Activated T-cell treated with anti-CD3 and anti-CD28 coated beads for 1 hour (primary cell): Measurements from ENCODE around the gene CPS1.

Experiments used
- DNase-seq: peaks from one replicate; pipeline ENCODE4 v3.0.0-alpha.2; 2020; ENCODE audit warnings: low read depth

Gene CPS1

DNA sequence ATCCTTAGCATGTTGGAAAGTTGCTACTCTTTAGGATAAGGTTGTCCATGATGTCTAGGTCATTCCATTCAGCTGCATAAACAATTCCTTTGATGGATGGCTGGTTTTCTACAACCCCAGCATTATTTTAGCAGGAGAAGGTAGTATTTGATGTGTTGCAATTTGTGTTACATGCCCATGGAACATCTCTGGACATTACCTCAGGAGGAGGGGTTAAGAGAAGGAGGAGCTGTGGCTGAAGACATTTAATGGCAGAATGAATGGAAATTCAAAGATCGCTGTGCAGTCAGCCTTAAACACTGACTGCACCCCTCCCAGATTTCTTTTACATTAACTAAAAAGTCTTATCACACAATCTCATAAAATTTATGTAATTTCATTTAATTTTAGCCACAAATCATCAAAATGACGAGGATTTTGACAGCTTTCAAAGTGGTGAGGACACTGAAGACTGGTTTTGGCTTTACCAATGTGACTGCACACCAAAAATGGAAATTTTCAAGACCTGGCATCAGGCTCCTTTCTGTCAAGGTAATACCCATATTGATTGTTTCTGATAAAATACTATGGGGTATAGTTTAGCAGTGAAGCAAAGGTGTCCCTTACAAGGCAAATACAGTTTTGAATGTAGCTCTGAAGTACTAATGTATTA is at the start of gene CPS1:
Gene CPS1 (plus strand): TSS at position 271 of the 652 bp plus-strand sequence. CDS start 135 bp downstream, at position 406.
- DNase-seq: no peak

DNA sequence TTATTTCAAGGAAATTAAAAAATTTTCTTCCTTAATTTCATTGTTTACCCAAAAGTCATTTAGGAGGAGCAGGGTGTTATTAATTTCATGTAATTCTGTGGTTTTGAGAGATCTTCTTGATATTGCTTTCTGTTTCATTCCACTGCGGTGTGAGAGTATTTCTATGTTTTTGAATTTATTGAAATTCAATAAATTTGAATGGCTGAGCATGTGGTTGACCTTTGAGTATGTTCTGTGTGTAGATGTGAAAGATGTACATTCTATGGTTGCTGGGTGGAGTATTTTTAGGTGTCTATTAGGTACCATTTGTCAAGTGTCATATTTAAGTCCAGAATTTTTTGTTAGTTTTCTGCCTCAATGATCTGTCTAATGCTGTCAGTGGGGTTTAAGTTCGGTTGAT is 40.5 kb upstream of the CPS1 start:
- DNase-seq: no peak

DNA sequence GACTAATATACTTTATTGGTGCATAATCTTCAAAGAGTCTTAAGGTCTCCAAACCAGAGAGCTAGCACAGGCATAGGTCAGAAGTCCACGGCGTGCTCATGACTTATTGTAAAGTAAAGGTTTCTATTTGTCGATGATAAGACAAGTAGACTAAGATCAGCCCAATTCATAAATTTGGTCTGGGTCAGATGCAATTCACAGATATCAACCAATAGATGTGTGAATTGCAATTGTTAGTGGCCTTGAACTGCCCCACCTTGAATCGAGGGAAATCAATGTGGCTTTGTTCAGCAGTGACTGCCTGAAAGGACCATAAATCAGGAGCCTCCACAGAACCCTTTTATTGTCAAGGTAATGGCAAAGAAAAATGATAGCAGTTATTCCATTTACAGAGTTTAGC is 39.1 kb upstream of the CPS1 start:
- DNase-seq: no peak

DNA sequence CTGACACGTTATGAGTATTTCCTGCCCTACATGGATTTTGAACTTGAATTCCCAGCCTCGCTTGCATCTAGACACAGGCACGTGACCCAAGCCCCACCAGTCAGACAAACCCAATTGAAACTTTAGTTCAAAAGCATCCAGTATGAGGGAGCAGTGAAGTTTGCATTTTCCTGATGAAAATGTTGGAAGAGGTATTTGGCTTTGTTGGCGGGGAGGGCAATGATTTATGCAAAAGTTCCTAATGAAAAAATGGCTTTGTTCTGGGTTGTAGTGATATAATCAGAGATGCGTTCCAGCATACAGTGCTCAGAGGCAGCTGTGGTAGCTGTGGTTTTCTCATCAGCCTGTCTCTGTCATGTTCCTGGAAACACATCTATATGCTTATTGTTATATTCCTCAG is 36.8 kb upstream of the CPS1 start:
- DNase-seq: no peak

DNA sequence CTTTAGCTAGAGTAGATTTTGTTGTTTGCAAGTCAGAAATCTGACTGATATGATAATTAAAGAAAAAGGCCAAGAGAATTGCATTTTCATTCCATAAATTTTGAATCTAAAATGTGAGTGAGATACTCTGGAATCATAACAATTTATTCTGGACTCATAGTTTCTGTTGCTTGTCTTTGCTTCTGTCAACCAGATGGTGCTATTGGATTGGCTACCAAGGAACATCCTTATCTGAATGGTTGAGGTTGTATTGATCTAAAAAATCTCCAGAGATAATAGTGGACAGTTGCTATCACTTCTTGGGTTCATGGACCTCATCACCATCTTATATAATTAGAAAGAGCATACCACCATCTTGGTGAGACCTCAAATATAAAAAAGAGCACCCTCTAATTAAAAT is 34.0 kb upstream of the CPS1 start:
- DNase-seq: no peak

DNA sequence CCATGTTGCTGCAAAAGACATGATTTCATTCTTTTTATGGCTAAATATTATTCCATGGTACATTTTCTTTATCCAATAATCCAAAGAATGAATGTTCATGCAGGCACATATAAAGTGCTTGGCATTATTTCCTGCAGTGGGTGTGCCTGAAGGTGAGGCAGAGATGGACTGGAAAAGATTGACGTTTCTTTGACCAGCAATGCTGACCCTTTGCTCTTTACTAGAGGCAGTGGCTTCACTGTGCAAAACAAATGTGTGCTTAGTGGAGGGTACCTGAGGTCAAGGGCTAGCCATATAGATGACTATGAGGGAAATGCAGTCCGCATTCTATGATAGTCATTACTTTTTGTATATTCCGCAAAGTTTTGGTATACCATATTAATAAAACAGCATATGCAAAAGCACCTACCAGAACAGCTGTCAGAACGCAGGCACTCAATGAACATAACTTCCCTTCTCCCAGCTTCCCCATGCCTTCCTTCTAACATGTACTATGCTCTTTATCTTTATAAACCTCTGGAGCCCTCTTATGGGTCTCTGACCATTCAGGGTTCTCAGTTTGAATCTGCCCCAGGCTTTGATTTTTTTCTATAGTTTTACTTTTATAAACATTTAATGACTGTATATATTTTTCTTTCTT is 32.6 kb upstream of the CPS1 start:
- DNase-seq: no peak

DNA sequence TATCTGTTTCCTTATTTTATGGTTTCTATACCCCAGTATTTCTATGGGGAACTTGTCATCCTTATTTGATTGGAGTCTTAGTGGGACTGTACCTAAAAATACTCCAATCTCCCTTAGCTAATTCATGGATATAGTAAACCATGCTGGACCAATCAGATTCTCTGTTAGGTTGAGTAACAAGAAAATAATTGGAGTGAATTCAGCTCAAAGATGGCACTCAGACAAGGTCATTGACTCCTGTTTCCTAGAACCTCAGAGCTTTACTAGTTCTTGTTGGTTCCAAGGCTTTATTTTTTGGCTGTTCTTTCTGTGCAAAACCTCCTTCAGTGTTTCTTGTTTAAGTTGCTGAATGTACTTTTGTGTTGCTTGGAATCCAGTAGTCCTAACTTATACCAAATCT is 31.9 kb upstream of the CPS1 start:
- no peak for DNase-seq

DNA sequence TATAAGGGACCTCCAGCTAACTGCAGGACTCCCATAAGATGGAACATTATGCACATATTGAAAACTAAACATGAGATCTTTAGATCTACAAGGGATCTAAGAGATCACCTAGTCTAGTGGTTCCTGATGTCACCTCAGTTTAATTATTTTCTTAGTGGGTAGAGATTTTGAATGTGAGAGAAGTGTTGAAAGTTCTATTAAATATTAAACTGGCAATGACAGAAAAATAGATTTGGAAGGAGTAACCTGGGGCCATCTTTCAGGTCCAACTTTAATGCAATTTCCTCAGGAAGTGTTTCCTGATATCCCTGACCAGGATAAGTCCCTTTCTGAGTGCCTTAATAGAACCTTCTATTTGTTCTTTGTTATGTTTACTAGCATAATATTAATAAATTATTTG is 29.1 kb upstream of the CPS1 start:
- no peak for DNase-seq

DNA sequence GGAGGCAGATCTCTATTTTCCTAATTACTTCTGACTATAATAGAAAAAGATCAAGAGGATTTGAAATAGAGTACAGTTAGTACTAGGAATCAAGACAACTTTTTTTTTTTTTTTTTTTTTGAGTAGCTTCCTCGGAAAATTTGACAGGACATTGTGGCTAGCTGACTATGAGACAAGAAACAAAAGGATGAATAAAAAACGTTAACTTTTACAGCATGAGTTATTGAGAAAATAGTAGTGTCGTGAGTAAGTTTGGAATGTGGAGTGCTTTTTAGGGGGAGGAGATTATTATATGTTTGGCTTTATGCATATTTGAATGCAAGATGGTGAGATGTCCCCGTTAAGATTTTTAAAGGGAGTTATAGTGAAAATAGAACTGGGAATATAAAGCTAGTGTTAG is 27.7 kb upstream of the CPS1 start:
- no peak for DNase-seq

DNA sequence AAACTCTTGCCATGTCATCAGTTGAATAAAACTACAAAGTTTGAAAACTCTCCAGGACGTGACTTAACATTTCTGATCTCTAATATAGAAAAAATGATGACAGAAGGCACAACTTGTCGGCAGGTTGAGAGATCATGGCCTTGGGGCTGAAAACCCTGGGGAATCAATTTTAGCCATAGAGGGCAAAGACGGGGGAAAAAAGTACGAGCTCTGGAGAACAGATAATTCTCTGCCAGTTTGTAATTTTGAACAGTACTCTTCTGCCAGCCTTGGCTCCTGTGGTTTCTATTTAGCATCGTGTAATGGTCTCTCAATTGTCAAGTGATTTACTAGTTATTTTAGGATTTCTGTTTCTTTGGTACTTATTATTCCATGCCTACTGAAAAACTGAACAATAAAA is 25.3 kb upstream of the CPS1 start:
- no peak for DNase-seq

DNA sequence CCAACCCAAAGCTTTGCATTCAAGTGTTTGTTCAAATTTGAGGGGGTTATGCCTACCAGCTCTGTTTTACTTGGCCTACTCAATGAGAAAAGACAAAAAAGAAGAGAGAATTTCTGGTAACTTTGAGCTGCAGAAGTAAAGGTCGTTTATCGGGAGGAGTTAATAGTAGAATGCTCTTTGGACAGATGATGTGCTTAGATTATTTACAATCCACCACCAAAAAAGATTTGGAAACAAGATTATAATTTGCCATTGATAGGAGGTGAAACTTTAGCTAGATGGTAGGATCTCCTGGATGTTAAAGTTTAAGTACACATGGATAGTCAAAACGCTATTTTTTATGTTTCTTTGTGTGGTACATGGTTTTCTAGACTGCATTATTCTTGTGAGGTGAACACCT is 24.9 kb upstream of the CPS1 start:
- no peak for DNase-seq

DNA sequence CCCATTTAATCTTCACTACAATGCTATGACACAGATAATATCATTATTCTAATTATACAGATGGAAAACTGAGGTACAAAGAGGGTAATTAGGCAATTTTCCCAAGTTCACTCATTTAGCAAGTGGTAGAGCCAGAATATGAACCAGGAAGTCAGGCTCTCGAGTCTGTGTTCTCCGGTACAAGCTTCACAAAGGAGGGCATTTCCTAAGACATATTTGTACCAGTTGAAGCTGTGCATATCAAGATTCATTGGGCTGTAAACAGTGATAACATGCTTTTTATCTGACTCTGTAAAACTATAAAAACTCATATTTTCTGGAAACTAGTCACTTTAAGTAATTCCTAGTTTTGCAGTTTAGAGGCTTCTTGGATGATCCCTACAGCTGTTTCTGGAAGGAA is 23.0 kb upstream of the CPS1 start:
- no peak for DNase-seq

DNA sequence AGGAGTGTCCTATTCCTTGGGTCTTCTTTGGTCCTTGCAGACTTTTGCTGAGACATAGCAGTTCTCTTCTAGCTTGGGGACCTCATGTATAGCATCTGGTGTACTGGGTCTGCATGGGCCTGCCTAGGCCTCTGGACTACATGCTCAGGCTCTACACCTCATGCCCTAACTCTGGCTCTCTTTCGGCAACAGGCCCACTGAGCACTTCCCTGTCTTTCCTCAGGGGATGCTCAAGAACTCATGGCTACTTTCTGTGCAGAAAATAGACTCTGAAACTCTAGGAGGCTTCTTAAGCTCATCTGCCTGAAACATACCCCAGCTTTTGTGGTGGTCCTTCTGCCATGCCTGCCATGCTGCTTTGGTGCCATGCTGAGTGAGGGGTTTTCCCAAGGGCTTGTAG is 21.5 kb upstream of the CPS1 start:
- no peak for DNase-seq

DNA sequence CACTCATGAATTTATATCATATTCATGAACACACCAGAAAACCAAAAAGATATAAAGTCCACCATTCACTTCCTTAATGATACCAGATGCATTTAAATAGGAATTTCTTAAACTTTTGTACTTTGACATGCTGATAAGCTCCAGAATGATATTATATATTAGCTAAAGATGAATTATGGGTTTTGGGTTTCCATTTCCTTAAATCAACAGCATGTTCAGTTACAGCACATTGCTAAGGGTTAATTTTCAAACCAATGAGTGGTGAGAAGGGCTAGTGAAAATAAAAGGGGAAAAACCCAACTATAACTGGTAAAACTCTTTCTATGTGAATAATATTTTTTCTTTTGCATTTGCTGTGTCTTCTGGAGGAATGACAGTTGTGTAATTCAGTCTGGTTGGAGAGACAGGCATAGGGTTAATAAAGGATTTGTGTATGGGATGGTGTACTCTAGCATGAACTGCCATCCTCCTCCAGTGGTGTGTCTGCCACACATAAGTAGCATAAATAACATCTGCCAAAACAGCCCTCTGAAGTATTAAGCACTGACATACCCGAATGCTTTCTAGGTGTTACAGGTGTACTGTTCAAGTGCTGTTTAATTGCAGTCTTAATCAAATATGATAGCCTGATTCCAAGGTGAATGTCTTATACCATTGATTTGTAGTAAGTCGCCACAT is 19.3 kb upstream of the CPS1 start:
- no peak for DNase-seq

DNA sequence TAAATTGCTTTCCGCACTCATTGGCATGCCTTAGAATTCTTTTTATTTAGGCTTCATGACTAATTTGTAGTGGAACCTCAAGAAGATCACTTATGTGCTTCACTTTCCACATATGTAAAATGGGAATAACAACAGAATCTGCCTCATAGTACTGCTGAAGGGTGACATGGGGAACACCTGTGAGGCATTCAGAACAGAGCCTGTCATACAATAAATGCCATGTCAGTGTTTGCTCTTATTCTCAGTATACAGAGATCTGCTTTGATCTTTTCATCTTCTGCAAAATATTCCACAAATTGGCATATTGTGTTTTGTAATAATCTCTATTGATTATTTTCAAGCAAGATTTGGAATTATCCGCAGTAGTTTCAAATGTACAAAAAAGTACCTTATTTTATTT is 17.4 kb upstream of the CPS1 start:
- DNase-seq: no peak

DNA sequence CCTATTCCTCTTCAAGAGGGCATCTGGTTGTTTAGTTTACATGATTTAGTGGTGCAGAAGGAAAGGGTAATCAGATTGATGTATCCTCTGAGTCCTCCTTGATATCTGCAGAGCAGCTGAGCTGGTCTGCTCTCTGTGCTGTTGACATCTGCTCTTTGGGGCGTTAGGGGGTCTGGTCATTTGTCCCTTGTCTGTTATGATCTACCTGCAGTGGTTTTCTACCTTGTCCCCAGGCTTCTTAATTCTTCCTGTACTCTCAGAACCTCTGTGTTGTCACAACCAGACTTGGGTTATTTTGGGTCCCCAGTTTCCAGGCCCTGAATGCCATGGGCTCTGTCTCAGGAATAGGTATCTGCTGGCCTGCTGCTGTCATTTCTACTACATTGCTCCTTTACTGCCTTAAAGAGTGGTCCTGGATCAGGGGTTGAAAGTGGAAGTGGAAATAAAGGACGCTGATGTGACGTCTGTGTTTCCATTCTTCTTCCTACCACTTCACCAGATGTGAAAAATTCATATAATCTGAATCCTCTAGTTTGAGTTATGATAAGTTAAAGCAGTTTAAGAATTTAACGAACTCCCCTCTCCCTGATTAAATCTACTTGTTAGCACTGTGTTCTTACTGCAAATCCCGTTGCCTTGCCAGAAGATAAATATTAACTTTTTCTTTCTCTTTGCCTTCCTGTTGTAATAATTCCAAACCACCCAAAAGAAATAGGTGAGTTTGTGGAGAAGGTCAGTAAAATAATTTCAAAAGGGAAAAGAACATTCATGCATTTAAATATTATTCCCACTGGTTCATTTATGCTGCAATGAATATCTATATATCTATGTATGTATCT is 16.6 kb upstream of the CPS1 start:
- DNase-seq: no peak

DNA sequence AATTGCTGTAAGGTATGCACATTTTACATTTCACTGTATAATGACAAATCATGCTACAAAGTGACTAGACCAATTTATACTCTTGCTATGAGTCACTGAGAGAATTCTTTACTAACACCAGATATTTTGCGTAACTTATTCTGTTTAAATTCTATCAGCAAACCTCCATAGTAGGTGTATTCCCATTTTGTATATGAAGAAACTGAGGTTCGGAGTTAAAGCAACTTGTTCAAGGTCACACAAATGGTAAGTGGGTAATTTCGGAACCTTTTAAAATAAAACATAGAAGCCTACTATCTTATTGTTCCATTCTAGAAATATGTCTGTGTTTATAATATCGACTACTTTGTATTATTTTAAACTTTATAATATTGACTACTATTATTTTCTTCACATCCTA is 15.9 kb upstream of the CPS1 start:
- no peak for DNase-seq

DNA sequence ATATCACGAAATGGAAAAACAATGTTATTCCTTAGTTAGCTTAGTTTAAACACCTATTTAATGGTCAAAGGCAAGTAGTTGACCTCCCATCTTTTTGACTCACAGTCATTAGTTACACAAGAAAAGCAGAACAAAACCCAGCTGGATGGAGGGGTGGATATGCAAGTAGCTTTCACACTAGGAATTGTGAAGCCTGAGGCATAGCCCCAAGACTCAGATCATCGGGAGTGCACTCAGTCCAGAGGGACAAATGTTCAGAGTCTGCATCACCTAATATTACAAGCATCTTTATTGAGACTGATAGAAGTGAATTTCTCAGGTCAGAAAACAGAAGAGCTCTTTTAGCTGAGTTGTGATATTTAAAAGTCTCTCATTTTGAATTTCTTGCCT is 15.5 kb upstream of the CPS1 start:
- no peak for DNase-seq

DNA sequence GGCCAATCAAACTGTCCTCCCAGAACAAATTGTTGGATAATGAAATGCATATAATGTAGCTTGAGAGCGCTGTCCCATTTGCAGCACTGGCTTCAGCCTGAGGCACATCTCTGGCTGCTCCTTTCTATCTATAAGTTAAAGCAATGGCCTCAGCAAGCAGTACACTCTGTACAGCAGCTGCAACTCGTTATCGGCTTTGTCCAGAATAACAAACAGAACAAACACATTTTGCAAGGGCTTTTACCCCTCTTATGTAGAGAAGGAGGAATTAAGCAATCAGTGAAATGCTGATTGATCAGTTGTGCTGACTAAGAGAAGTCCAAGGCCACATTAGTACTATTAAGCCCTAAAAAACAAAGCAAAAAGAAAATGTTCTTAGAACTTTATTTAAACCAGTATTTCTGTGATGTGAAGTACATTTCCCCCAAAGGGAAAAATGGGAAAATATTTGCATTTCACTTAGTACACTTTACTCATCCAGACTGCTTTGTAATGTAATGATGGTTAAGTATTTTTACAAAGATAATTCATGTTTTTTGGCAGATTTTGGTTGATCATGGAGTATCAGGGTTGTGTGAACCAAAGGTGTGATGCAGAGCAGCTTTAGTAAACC is 15.0 kb upstream of the CPS1 start:
- DNase-seq: no peak

DNA sequence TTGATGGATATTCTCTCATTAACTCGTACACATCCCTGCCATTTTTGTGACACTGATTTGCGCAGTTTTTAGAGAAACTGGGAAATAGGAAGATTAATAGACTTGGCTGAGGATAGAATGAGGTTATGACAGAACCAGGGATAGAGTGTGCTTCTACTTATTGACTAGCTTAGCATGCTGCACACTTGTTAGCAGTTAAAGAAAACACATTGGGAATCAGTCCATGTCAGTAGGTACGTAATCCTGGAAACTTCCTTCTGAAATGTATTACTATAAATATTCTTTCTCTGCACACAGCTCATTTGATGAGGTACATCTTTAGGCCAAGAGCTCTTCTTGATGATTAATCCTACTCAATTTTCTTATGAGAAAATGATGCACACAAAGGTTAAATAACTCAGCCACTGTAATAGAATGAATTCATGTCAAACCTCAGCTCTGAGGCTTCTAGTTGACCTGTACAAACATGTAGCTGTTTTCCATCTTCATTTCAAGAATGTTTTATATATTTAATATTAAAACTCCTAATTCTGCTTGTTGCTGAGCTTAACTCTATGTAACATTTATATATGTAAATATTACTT is 12.3 kb upstream of the CPS1 start:
- DNase-seq: no peak

DNA sequence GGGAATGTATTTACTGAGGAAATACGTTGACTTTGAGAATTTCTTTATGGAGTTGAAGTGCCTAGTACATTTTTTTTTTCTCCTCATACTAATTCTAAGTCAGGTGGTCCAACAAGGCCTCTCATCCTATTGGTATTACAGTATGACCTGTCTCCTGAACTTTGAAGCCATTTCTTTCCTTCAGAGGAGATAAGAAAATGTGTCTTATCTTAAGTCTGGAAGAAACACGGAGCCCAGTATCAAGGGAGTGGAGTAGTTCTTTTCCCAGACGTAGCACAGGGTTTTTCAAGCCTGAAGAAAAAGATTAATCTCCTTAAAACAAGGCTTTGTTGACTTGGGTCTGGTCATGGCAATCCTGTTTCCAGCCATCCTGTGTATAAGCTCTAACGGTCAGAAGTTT is 11.6 kb upstream of the CPS1 start:
- DNase-seq: no peak
